ENCODE data around the gene DUSP7. TPM values are rescaled to one million over a fixed set of nuclear protein-coding genes. Genes with fewer than 3 reads are reported as not detected.

DUSP7 gene
- total RNA-seq, 2 experiments from 2014 or later = 17.1 to 20.3 TPM

DNA sequence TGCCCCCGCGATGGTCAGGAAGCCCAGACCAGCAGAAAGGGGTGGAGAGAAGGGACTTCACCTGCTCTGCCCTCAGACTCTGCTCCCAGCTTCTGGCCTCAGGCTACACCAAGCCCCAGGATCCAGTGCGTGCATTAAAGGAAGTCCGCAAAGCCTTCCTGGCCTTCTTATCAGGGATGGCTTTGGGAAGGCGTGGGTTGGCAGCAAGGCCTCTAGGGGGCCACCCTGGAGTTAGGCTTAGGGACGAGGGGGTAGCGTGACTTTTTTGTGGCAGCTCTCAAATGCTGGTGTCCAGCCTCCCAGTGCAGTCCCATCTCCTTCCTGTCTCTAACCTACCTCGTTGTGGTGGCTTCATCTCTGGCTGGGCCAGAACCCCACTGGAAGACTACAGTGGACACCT is 41.8 kb downstream of the DUSP7 start:
- Mint-ChIP-seq H3K36me3 (ENCODE audit: low read depth) (no peaks in the 10 kb centered on the region), H3K4me1 (no peaks in the 10 kb centered on the region), H3K9me3 (ENCODE audit: low read depth) (no peaks in the 10 kb centered on the region), H3K27ac (no peak overlapping the region), H3K27me3 (no peaks in the 10 kb centered on the region), H3K4me3 (no peak overlapping the region)
- intact Hi-C loops (cut with DNase I, micrococcal nuclease) = no loop called here
- POLR2A ChIA-PET = no interaction called here
- ATAC-seq (no peak), DNase-seq (no peak)
- CTCF ChIA-PET = interaction anchor here (0.6 kb wide), 1 partner anchor 190 kb away, joined by 3 read pairs; no protein-coding TSS in a partner anchor

DNA sequence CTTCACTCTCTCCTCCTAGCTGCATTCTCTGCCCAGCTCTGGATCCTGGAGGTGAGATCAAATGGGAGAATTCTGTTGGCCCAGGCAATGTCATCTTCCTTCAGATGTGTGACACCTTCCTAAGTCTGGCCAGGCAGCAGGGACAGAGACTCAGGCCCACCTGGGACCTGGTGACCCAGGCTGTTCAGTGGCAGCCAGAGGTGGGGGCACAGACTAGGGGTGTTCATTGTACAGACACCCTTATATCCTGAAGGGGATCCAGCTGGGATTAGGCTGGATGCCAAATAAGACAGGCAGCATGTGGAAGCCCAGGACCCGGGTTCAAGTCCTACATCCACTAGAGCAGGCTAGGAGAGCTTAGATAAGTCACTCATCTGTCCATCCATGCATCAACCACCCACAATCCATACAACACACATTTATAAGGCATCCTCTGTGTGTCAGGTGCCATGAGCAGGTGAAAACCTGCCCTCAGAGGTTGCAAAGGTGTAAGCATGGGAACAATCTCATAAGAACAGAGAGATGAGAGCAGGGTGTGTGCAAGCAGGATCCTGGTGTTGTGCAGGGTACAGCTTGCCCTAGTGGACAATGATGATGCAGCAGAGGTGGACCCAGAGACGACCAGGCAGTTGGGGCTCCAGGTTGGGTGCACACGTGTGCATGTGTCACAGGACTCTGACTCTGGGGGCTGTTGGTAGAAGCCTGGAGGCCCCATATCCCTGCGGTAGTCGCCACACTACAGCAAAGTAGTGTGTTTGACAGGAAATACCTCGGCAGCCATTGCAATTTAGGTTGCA is 42.4 kb downstream of the DUSP7 start:
- no peaks in the 10 kb centered on the region for H3K27me3 Mint-ChIP-seq
- H3K4me3 Mint-ChIP-seq = no peak overlapping the region
- ATAC-seq = no peak
- POLR2A ChIA-PET = no interaction called here
- H3K4me1 Mint-ChIP-seq = no peaks in the 10 kb centered on the region
- no peak for DNase-seq
- no peaks in the 10 kb centered on the region for H3K9me3 Mint-ChIP-seq (ENCODE audit: low read depth)
- no peaks in the 10 kb centered on the region for H3K36me3 Mint-ChIP-seq (ENCODE audit: low read depth)
- CTCF ChIA-PET = interaction anchor here (0.6 to 2.4 kb wide), 7 partner anchors 12 to 326 kb away, joined by 3 to 9 read pairs (median 3); partner anchors contain the start of gene ABHD14B
- H3K27ac Mint-ChIP-seq = no peak overlapping the region
- intact Hi-C loops (cut with DNase I, micrococcal nuclease) = no loop called here

DNA sequence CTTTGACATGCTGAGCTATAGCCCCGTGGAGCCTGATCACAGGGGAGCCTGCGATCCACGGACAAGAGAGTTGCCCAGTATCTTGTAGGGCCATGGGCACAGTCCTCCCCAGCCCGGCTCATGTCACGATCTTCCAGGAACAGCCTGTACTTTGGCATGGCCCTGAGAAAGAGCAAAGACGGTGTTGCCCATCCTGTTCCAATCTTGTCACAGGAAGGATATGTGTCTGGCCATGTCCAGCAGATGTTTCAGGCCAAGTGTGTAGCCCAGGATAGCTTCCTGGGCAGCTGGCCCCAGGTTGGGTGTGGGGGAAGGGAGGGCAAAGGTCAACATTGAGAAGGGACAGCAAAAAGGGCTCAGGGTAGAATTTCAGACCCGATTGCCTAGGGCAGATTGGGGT is 43.7 kb downstream of the DUSP7 start:
- intact Hi-C loops (cut with DNase I, micrococcal nuclease) = no loop called here
- Mint-ChIP-seq H3K4me1 (no peaks in the 10 kb centered on the region), H3K27me3 (no peaks in the 10 kb centered on the region), H3K27ac (no peak overlapping the region), H3K9me3 (ENCODE audit: low read depth) (no peaks in the 10 kb centered on the region), H3K4me3 (no peak overlapping the region), H3K36me3 (ENCODE audit: low read depth) (no peaks in the 10 kb centered on the region)
- ATAC-seq (no peak), DNase-seq (no peak)
- ChIA-PET POLR2A (no interaction called here), CTCF (interaction anchor here (0.6 to 2.4 kb wide), 8 partner anchors 11 to 373 kb away, joined by 3 to 9 read pairs (median 4); no protein-coding TSS in a partner anchor)

DNA sequence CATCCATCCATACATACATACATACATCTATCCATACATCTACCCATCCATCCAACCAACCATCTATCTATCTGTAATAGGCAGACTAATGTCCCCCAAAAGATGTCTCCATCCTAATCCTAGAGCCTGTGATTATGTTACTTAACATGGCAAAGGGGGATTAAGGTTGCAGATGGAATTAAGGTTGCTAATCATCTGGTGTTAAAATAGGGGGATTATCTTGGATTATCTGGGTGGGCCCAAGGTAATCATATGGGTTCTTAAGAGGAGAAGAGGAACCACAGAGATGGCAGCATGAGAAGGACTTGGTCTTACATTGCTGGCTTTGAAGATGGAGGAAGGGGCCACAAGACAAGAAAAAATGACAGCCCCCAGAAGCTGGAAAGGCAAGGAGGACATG is 45.9 kb downstream of the DUSP7 start:
- DNase-seq (no peak), ATAC-seq (no peak)
- no peaks in the 10 kb centered on the region for H3K9me3 Mint-ChIP-seq (ENCODE audit: low read depth)
- ChIA-PET POLR2A (no interaction called here), CTCF (interaction anchor here (0.7 kb wide), 1 partner anchor 110 kb away, joined by 3 read pairs; no protein-coding TSS in a partner anchor)
- H3K4me3 Mint-ChIP-seq = no peak overlapping the region
- H3K4me1 Mint-ChIP-seq = peaks cover 9% of the 10 kb centered on the region
- H3K27me3 Mint-ChIP-seq = no peaks in the 10 kb centered on the region
- intact Hi-C loops (cut with DNase I, micrococcal nuclease) = no loop called here
- no peak overlapping the region for H3K27ac Mint-ChIP-seq
- H3K36me3 Mint-ChIP-seq (ENCODE audit: low read depth) = no peaks in the 10 kb centered on the region

DNA sequence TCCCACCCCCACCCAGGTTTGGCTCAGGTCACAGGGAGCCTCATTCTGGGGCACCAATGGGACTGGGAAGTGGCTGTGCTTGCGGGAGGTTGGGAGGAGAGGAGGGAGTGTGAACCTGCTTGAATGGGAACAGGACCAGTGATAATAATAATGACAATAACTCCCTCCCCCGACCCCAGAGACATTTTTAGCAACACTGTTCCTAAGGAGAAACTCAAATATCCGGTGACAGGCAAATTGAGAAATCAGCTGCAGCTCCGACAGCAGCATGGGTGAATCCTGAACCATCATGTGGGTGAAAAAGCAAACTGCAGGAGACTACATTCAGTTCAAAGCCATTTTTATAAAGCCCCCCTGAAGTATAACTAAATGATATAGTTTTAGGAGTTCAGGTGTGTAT is 49.1 kb downstream of the DUSP7 start:
- Mint-ChIP-seq H3K9me3 (ENCODE audit: low read depth) (no peaks in the 10 kb centered on the region), H3K27ac (no peak overlapping the region), H3K4me1 (peaks cover 13% of the 10 kb centered on the region), H3K36me3 (ENCODE audit: low read depth) (no peaks in the 10 kb centered on the region), H3K27me3 (no peaks in the 10 kb centered on the region), H3K4me3 (no peak overlapping the region)
- ATAC-seq (no peak), DNase-seq (no peak)
- CTCF ChIA-PET = interaction anchor here (0.6 to 0.9 kb wide), 2 partner anchors 9 to 462 kb away, joined by 3 read pairs; no protein-coding TSS in a partner anchor
- intact Hi-C loops (cut with DNase I, micrococcal nuclease) = no loop called here
- POLR2A ChIA-PET = no interaction called here

DNA sequence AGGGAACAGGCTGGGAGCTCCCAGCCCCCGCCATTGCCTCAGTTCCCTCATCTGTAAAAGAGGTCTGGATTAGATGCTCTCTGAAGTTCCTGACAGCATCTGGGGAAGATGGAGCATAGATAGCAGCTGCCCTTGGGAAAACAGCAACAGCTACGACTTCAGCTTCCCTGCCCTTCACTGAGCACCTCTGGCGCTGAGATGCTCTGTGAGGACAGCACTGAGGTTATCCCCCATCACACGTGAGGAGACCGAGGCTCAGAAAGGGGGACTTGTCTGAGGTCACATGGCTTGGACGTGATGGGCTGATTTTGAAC is 49.6 kb downstream of the DUSP7 start:
- no peak for ATAC-seq
- ChIA-PET CTCF (interaction anchor here (0.6 kb wide), 1 partner anchor 87 kb away, joined by 3 read pairs; no protein-coding TSS in a partner anchor), POLR2A (no interaction called here)
- Mint-ChIP-seq H3K9me3 (ENCODE audit: low read depth) (no peaks in the 10 kb centered on the region), H3K27ac (no peak overlapping the region), H3K4me1 (peaks cover 13% of the 10 kb centered on the region), H3K27me3 (no peaks in the 10 kb centered on the region), H3K4me3 (no peak overlapping the region), H3K36me3 (ENCODE audit: low read depth) (no peaks in the 10 kb centered on the region)
- intact Hi-C loops (cut with DNase I, micrococcal nuclease) = no loop called here
- no peak for DNase-seq

DNA sequence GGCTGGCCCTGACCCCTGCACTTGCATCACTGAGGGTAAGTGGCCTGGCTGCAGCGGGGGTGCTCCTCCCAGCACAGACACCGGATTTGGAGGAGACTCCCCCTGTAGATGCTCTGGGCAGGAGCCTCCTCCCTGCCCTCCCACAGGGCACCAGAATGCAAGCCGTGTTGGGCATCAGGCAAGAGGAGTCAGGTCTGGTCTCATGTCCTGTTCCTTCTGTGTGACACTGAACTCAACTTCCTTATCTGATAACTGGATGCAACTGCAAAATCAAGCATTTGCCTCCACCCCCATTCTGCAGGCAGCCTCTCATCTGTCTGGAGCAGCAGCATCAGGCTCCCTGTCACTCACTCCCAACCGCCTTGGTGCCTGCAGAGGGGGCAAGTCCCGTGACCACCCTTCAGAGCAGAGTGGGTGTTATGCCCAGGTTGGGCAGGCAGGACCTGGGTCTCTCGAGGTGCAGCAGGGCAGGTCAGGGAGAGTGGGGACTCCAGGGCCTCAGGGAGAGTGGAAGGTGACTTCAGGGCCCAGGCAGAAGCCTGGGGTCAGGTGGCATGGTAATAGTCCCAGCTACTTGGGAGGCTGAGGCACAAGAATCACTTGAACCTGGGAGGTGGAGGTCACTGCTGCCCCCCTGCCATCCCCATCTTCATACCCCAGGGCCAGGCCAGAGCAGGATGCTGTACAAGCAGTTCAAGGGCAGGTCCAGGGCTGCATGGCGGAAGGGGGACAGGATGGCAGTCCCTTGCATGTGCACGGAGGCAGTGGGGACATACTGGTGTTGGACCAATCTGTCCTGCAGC is 50.2 kb downstream of the DUSP7 start:
- no peak for DNase-seq
- H3K36me3 Mint-ChIP-seq (ENCODE audit: low read depth) = no peaks in the 10 kb centered on the region
- peaks cover 16% of the 10 kb centered on the region for H3K4me1 Mint-ChIP-seq
- ChIA-PET POLR2A (interaction anchor here (0.7 kb wide), 1 partner anchor 316 kb away, joined by 3 read pairs; no protein-coding TSS in a partner anchor), CTCF (interaction anchor here (0.6 to 6.3 kb wide), 4 partner anchors 10 to 139 kb away, joined by 3 to 76 read pairs (median 3); no protein-coding TSS in a partner anchor)
- no peaks in the 10 kb centered on the region for H3K9me3 Mint-ChIP-seq (ENCODE audit: low read depth)
- intact Hi-C loops (cut with DNase I, micrococcal nuclease) = no loop called here
- no peaks in the 10 kb centered on the region for H3K27me3 Mint-ChIP-seq
- H3K4me3 Mint-ChIP-seq = no peak overlapping the region
- H3K27ac Mint-ChIP-seq = no peak overlapping the region
- no peak for ATAC-seq

DNA sequence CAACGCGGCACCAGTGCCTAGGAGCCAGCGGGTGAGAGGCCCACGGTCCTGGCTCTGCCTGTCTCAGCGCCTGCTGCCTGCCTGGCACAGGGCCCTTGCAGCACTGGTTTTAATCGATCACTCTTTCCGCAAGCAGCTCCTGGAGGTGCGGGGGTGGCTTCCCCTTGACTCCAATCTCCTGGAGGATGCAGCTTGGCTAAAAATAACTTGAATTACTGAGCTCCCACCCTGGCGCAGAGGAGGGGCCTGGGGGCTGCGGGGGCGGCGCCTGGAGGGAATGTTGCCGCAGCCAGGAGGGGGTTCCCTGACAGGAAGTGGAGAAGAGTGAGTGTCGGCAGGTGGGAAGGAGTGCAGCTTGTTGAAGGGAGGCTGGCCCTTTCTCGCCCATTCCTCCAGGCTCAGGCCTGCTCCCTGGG is 50.8 kb downstream of the DUSP7 start:
- DNase-seq = peak; percentile 43
- Mint-ChIP-seq H3K4me3 (no peak overlapping the region), H3K36me3 (ENCODE audit: low read depth) (no peaks in the 10 kb centered on the region), H3K4me1 (peaks cover 16% of the 10 kb centered on the region), H3K27me3 (no peaks in the 10 kb centered on the region), H3K27ac (no peak overlapping the region), H3K9me3 (ENCODE audit: low read depth) (no peaks in the 10 kb centered on the region)
- ATAC-seq = peak; percentile 28
- intact Hi-C loops (cut with DNase I, micrococcal nuclease) = no loop called here
- ChIA-PET POLR2A (interaction anchor here (0.7 kb wide), 1 partner anchor 315 kb away, joined by 3 read pairs; no protein-coding TSS in a partner anchor), CTCF (interaction anchor here (0.5 to 6.3 kb wide), 4 partner anchors 10 to 449 kb away, joined by 3 to 76 read pairs (median 3); no protein-coding TSS in a partner anchor)

DNA sequence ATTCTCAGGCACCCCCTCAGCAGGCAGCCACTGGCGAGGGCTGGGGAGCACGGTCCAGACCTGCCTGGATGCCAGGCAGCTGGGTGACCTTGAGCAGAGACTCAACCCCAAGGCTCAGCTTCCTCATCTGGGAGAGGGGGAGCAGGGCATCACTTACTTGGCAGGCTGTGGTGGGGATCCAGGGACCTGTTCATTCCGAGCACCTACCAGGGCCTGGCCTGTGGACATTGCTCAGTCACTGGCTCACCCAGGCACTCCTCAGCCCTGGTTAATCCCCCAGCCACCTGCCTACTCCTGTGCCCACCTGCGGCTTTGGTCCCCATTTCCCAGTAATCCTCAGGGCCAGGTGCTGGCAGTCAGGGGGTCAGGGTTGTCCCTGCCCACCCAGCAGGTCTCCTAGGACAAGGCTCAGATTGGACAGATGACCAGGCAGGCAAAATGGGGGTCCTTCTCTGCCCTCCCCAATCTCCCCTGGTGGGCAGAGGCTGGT is 51.4 kb downstream of the DUSP7 start:
- no peak for DNase-seq
- ChIA-PET POLR2A (no interaction called here), CTCF (interaction anchor here (0.6 to 6.3 kb wide), 3 partner anchors 49 to 128 kb away, joined by 4 to 76 read pairs (median 30); no protein-coding TSS in a partner anchor)
- no peaks in the 10 kb centered on the region for H3K9me3 Mint-ChIP-seq (ENCODE audit: low read depth)
- H3K4me3 Mint-ChIP-seq = no peak overlapping the region
- H3K27ac Mint-ChIP-seq = no peak overlapping the region
- H3K4me1 Mint-ChIP-seq = peaks cover 16% of the 10 kb centered on the region
- ATAC-seq = no peak
- no peaks in the 10 kb centered on the region for H3K36me3 Mint-ChIP-seq (ENCODE audit: low read depth)
- intact Hi-C loops (cut with DNase I, micrococcal nuclease) = no loop called here
- no peaks in the 10 kb centered on the region for H3K27me3 Mint-ChIP-seq

DNA sequence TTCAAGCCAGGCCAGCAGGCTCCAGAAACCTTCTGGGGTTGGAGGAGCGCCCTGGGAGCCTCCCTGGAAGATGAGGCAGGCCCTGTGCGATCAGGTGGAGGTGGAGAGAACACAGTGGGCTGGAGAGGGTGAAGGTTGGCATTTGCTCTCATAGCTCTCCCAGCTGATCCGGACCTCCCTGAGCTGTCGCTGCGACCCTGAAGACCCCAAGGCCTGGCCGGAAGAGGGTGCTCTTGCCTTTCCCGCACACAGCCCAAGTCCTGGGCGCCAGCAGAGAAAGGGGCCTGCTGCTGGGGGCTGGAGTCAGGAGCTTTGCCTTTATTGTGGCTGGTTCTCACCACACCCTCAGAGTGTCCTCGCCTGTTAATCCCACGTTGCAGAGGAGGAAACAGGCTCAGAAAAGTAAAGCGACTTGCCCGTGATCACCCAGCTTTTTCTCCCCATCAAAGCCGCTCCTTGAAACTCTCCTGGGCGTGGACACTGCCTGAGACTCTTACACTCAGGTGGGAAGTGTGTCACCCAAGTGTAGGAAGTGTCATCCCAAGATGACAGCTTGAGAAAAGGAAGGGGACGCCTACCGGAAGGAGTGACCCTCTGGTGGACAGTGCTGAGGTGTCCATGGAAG is 52.1 kb downstream of the DUSP7 start:
- ATAC-seq (no peak), DNase-seq (no peak)
- H3K36me3 Mint-ChIP-seq (ENCODE audit: low read depth) = no peaks in the 10 kb centered on the region
- POLR2A ChIA-PET = no interaction called here
- peaks cover 16% of the 10 kb centered on the region for H3K4me1 Mint-ChIP-seq
- CTCF ChIA-PET = interaction anchor here (0.5 to 6.3 kb wide), 9 partner anchors 22 to 1113 kb away, joined by 3 to 76 read pairs (median 4); partner anchors contain the start of genes ACY1 and RRP9
- no peak overlapping the region for H3K4me3 Mint-ChIP-seq
- H3K27me3 Mint-ChIP-seq = no peaks in the 10 kb centered on the region
- H3K27ac Mint-ChIP-seq = no peak overlapping the region
- H3K9me3 Mint-ChIP-seq (ENCODE audit: low read depth) = no peaks in the 10 kb centered on the region
- intact Hi-C loops (cut with DNase I, micrococcal nuclease) = no loop called here

DNA sequence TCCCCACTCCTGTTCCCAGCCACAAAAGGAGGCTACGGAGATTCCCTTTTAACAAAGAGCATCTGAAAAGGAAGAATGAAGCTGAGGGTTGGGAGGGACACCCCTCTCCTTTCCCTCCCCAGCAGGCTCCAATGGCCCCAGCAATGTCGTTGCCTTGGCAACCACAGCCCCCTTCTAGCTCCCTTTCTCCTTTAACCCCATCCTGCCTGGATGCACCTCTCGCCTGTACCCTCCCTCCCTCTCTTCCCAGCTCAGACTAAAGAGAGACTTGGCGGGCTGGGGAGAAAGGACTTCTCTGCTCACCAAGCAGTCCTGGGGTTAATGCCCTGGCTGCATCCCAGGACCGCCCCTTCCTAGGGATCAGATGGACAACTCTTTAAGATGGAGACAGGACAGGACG is 53.6 kb downstream of the DUSP7 start:
- CTCF ChIA-PET = interaction anchor here (0.7 to 6.3 kb wide), 10 partner anchors 11 to 445 kb away, joined by 3 to 76 read pairs (median 6); partner anchors contain the start of genes ACY1 and RRP9
- ATAC-seq (no peak), DNase-seq (no peak)
- POLR2A ChIA-PET = interaction anchor here (1.1 kb wide), 1 partner anchor 55 kb away, joined by 3 read pairs; no protein-coding TSS in a partner anchor
- H3K4me1 Mint-ChIP-seq = peaks cover 16% of the 10 kb centered on the region
- H3K27ac Mint-ChIP-seq = no peak overlapping the region
- no peaks in the 10 kb centered on the region for H3K9me3 Mint-ChIP-seq (ENCODE audit: low read depth)
- intact Hi-C loops (cut with DNase I, micrococcal nuclease) = no loop called here
- H3K27me3 Mint-ChIP-seq = no peaks in the 10 kb centered on the region
- no peak overlapping the region for H3K4me3 Mint-ChIP-seq
- no peaks in the 10 kb centered on the region for H3K36me3 Mint-ChIP-seq (ENCODE audit: low read depth)

Data from activated CD4-positive, alpha-beta T cell treated with anti-CD3 and anti-CD28 coated beads for 36 hours (primary cell).